ENCODE measurements around the gene ALS2. TPM values are rescaled to one million over a fixed set of nuclear protein-coding genes. Genes with fewer than 3 reads are reported as not detected.

The ALS2 gene
- total and polyA plus RNA-seq, 3 donors from 2014 or later: 14.0 to 19.2 (median 17.0) TPM

DNA sequence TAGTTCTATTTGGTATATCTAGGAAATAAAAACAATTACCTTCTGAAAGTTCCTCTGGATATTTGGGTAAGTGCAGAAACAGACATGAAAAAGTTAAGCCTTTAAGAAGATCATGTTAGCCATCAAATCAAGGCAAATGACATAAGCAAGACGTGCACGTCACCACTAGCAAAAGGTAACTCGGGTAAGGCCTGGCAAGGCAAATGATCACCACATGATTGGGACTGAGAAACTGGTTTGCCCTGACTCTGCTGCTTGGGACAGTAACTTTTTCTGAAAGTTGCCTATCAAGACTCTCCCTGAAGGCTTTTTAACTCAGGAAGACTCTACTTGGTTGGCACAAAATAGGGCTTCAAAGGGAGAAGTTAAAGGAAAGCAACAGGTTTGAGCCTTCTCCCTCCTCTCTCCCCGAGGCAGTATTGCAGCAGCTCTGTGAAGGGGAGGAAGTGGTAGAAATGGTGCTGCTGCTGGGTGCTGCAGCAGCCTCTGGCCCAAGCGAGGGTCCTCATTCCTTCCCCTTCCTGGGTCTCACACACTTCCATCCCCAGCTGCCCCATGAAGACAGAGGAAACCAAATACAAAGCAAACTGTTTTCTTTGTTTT, 120.3 kb downstream of the ALS2 start:
- Histone ChIP-seq H3K27ac (no peak overlapping the region), H3K9me3 (no peaks in the 10 kb centered on the region), H3K36me3 (ENCODE audit: low read depth, missing control alignments) (no peaks in the 10 kb centered on the region), H3K27me3 (no peaks in the 10 kb centered on the region), H3K4me1 (no peaks in the 10 kb centered on the region), H3K4me3 (no peak overlapping the region)
- intact Hi-C loops (cut with DNase I; ENCODE audit: low total_unique reads): no loop called here
- no peak for DNase-seq
- TF ChIP-seq, protein P1, sequence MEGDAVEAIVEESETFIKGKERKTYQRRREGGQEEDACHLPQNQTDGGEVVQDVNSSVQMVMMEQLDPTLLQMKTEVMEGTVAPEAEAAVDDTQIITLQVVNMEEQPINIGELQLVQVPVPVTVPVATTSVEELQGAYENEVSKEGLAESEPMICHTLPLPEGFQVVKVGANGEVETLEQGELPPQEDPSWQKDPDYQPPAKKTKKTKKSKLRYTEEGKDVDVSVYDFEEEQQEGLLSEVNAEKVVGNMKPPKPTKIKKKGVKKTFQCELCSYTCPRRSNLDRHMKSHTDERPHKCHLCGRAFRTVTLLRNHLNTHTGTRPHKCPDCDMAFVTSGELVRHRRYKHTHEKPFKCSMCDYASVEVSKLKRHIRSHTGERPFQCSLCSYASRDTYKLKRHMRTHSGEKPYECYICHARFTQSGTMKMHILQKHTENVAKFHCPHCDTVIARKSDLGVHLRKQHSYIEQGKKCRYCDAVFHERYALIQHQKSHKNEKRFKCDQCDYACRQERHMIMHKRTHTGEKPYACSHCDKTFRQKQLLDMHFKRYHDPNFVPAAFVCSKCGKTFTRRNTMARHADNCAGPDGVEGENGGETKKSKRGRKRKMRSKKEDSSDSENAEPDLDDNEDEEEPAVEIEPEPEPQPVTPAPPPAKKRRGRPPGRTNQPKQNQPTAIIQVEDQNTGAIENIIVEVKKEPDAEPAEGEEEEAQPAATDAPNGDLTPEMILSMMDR (IDR thresholded peaks at IDR 0.05): no peak
- no peak for TF ChIP-seq POLR2A (IDR thresholded peaks at IDR 0.05)
- 71 to 75% methylated on average over 5 of the region's 5 CpGs for WGBS, 2 donors

DNA sequence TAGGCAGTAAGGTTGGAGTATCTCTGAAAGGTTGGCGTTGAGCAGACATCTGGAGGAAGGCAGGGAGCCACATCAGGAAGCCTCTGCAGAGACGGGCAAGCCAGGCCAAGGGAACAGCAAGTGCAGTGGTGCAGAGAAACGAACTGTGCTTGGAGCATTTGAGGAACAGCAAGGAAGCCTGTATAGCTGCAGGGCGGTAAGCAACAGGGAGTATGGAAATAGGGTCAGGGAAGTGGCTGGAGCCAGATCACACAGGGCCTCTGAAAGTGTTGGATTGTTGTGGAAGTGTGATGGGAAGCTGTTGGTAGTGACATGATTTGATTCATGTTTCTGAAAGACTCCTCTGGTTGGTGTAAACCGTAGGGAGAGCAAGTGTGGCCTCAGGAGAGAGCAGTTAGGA, 124.0 kb downstream of the ALS2 start:
- no peak for DNase-seq
- WGBS, 2 donors: 75 to 78% methylated on average over 5 of the region's 5 CpGs
- no peak overlapping the region for H3K4me3 ChIP-seq
- no peaks in the 10 kb centered on the region for H3K36me3 ChIP-seq (ENCODE audit: low read depth, missing control alignments)
- intact Hi-C loops (cut with DNase I; ENCODE audit: low total_unique reads): no loop called here
- H3K27ac ChIP-seq: no peak overlapping the region
- no peaks in the 10 kb centered on the region for H3K27me3 ChIP-seq
- H3K4me1 ChIP-seq: no peaks in the 10 kb centered on the region
- TF ChIP-seq, protein P1 (IDR thresholded peaks at IDR 0.05): no peak
- TF ChIP-seq POLR2A (IDR thresholded peaks at IDR 0.05): no peak
- no peaks in the 10 kb centered on the region for H3K9me3 ChIP-seq

DNA sequence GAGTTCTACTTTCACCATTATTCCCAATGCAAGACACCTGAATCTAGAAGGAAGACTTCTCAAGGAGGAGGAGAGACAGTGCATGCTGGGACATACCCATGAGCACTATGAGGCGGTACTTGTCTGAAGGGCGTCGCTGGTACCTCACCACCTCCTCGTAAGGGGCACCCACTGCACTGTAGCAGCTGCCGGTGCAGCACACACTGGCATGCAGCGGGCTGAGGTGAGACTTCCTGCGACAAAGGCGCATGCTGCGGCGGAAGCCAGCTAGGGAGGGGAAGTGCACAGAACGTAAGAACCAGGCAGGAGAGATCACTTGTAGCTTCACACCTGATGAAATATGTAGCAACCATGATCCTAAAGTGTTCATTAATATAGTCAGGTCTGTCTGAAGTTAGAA, 124.6 kb downstream of the ALS2 start:
- intact Hi-C loops (cut with DNase I; ENCODE audit: low total_unique reads): no loop called here
- Histone ChIP-seq H3K4me1 (no peaks in the 10 kb centered on the region), H3K27ac (no peak overlapping the region), H3K9me3 (no peaks in the 10 kb centered on the region), H3K27me3 (no peaks in the 10 kb centered on the region), H3K36me3 (ENCODE audit: low read depth, missing control alignments) (no peaks in the 10 kb centered on the region), H3K4me3 (no peak overlapping the region)
- 91 to 95% methylated on average over 11 of the region's 11 CpGs for WGBS, 2 donors
- no peak for DNase-seq
- TF ChIP-seq, protein P1 (IDR thresholded peaks at IDR 0.05): no peak
- TF ChIP-seq POLR2A (IDR thresholded peaks at IDR 0.05): no peak

- no peak overlapping the region for H3K27ac ChIP-seq
- TF ChIP-seq POLR2A (IDR thresholded peaks at IDR 0.05): no peak
- TF ChIP-seq, protein P1 (IDR thresholded peaks at IDR 0.05): no peak
- no peak for DNase-seq
- 90 to 94% methylated on average over 5 of the region's 5 CpGs for WGBS, 2 donors
- H3K36me3 ChIP-seq (ENCODE audit: low read depth, missing control alignments): no peaks in the 10 kb centered on the region
- no peaks in the 10 kb centered on the region for H3K9me3 ChIP-seq
- H3K4me3 ChIP-seq: no peak overlapping the region
- intact Hi-C loops (cut with DNase I; ENCODE audit: low total_unique reads): no loop called here
- H3K27me3 ChIP-seq: no peaks in the 10 kb centered on the region
- H3K4me1 ChIP-seq: no peaks in the 10 kb centered on the region
Observed at GRCh38 chr2:201654616-201655384, 125.9 kb downstream of the ALS2 start.

Measured in testis (tissue), 3 donors.